Chondrocyte (in vitro differentiated cells): ENCODE measurements around the gene TAF1D. TPM values are rescaled to one million over a fixed set of nuclear protein-coding genes. Genes with fewer than 3 reads are reported as not detected.

ENCODE experiments used
- DNase-seq: peaks from one replicate; pipeline ENCODE4 v3.0.0; 2021; ENCODE audit warnings: mixed read lengths, low spot score
- H3K27ac Mint-ChIP-seq: one replicate; pipeline ENCODE4 v1.8.0; 2021; ENCODE audit warnings: mild to moderate bottlenecking, moderate library complexity, mixed read lengths; ENCODE audit not compliant: unreplicated experiment
- H3K27me3 Mint-ChIP-seq: 2 replicates; pipeline ENCODE4 v1.8.0; 2021; ENCODE audit warnings: low read depth, mixed read lengths
- H3K36me3 Mint-ChIP-seq: 2 replicates; pipeline ENCODE4 v1.8.0; 2021; ENCODE audit warnings: low read depth, mixed read lengths
- H3K4me1 Mint-ChIP-seq: 2 replicates; pipeline ENCODE4 v1.8.0; 2021; ENCODE audit warnings: low read depth, mild to moderate bottlenecking, mixed read lengths
- H3K4me3 Mint-ChIP-seq: one replicate; pipeline ENCODE4 v1.8.0; 2021; ENCODE audit warnings: mild to moderate bottlenecking, moderate library complexity, mixed read lengths; ENCODE audit not compliant: unreplicated experiment
- H3K9me3 Mint-ChIP-seq: 2 replicates; pipeline ENCODE4 v1.8.0; 2021; ENCODE audit warnings: low read depth, mixed read lengths
- CTCF ChIP-seq: fragments of 200-600 bp; sonication (generic); IDR thresholded peaks from 2 replicates; pipeline ENCODE4 v1.5.0; 2021; ENCODE audit warnings: antibody characterized with exemption, mild to moderate bottlenecking, moderate library complexity
- total RNA-seq: library from RNA; stranded (reverse); gene quantifications from 3 replicates; pipeline ENCODE4 v1.2.1, GENCODE V29; 2021

The TAF1D gene
- total RNA-seq, 1 donor from 2014 or later = 85.7 TPM

GRCh38 chr11:93729129-93729616 lies 12.1 kb downstream of the TAF1D start:
- no peak for DNase-seq
- Mint-ChIP-seq H3K4me3 (no peak overlapping the region), H3K27me3 (no peaks in the 10 kb centered on the region), H3K27ac (peak overlapping the region; percentile 54), H3K4me1 (peaks cover 24% of the 10 kb centered on the region), H3K9me3 (no peaks in the 10 kb centered on the region), H3K36me3 (peaks cover 48% of the 10 kb centered on the region)
- no peak for TF ChIP-seq CTCF

GRCh38 chr11:93728792-93729128 lies 12.5 kb downstream of the TAF1D start:
- Mint-ChIP-seq H3K9me3 (no peaks in the 10 kb centered on the region), H3K4me1 (peaks cover 23% of the 10 kb centered on the region), H3K36me3 (peaks cover 47% of the 10 kb centered on the region), H3K27ac (peak overlapping the region; percentile 54), H3K4me3 (no peak overlapping the region), H3K27me3 (no peaks in the 10 kb centered on the region)
- DNase-seq = no peak
- TF ChIP-seq CTCF = no peak

GRCh38 chr11:93727985-93728791 lies 13.1 kb downstream of the TAF1D start:
- Mint-ChIP-seq H3K36me3 (peaks cover 43% of the 10 kb centered on the region), H3K4me1 (peaks cover 19% of the 10 kb centered on the region), H3K9me3 (no peaks in the 10 kb centered on the region), H3K27ac (peak overlapping the region; percentile 65), H3K4me3 (no peak overlapping the region), H3K27me3 (no peaks in the 10 kb centered on the region)
- DNase-seq = no peak
- TF ChIP-seq CTCF = no peak

GRCh38 chr11:93724089-93724488 lies 17.2 kb downstream of the TAF1D start:
- Mint-ChIP-seq H3K4me3 (no peak overlapping the region), H3K27ac (no peak overlapping the region), H3K27me3 (no peaks in the 10 kb centered on the region), H3K4me1 (peaks cover 18% of the 10 kb centered on the region), H3K9me3 (no peaks in the 10 kb centered on the region), H3K36me3 (peaks cover 22% of the 10 kb centered on the region)
- no peak for DNase-seq
- TF ChIP-seq CTCF = no peak

- no peak for TF ChIP-seq CTCF
- H3K4me3 Mint-ChIP-seq = no peak overlapping the region
- H3K27ac Mint-ChIP-seq = no peak overlapping the region
- no peaks in the 10 kb centered on the region for H3K9me3 Mint-ChIP-seq
- H3K36me3 Mint-ChIP-seq = peaks cover 14% of the 10 kb centered on the region
- H3K27me3 Mint-ChIP-seq = no peaks in the 10 kb centered on the region
- H3K4me1 Mint-ChIP-seq = peaks cover 2% of the 10 kb centered on the region
- DNase-seq = no peak
These were observed 20.8 kb downstream of the TAF1D start for GRCh38 chr11:93720522-93720921.
